NCI-H460 (cell line): ENCODE results near the gene COL28A1. TPM values are rescaled to one million over a fixed set of nuclear protein-coding genes. Genes with fewer than 3 reads are reported as not detected.
A peak's percentile ranks its signal among the peaks of the same experiment; 100 is the strongest.

Experiments used
- DNase-seq: peaks from one replicate; pipeline ENCODE4 v3.0.0-alpha.2; 2016; ENCODE audit warnings: low read depth; ENCODE audit errors: extremely low read depth
- total RNA-seq: library from RNA; depleted of rRNA; stranded (reverse); fragments of >200 nt; shearing (Covaris generic); gene quantifications from 2 replicates; pipeline ENCODE4 v1.2.3, GENCODE V29; 2014

COL28A1 gene
- total RNA-seq, 1 experiment from 2014 or later = 0.12 TPM

DNA sequence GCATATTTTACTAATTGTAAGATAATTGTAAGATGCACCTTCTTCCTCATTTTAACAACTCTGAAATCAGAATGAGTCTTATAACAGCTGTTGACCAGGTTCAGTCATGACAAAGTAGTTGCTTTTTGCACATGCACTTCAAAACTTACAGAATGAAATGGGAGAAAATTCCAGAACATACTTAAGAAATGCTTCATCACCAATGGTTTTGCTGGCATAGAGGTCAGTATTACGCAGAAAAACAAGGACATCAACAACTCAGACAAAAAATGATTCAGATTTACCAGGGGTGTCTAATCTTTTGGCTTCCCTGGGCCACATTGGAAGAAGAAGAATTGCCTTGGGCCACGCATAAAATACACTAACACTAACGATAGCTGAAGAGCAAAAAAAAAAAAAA lies 13.3 kb downstream of the COL28A1 start:
- DNase-seq = no peak

DNA sequence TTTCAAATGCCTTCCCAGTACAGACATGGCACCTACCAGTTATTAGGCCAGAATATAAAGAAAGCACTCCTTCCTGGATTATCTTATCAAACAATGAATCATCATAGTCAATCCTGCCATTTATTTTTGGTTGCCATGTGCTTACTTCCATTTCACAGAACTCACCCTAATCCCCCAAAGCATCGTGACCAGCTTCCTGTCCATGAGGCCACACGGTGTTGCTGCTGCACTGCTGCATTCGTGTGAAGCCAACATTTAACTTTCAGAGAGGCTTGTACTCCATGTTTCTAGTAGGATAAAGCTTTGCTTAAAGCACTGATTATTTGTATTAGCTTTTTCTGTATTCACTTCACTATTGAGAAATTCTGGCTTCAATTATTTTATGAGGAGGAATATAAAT lies 14.4 kb downstream of the COL28A1 start:
- DNase-seq = no peak

DNA sequence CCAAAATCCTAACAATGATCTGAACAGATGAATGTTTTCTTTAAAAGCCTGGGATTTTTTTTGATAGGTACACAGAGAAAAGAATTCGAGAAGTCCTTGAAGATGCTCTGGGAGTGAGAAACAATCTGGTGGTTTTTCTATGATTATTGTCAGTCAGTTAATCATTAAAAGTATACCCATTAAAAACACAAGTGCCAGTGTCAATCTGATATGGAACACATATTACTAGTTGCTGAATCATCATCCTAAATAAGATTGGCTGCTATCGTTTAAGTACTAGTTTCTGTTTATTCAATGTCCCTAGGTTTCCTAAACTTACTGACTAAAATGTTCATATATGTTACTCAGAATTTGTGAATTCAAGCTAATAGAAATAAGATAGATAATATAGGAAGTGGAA lies 16.1 kb downstream of the COL28A1 start:
- DNase-seq = no peak

DNA sequence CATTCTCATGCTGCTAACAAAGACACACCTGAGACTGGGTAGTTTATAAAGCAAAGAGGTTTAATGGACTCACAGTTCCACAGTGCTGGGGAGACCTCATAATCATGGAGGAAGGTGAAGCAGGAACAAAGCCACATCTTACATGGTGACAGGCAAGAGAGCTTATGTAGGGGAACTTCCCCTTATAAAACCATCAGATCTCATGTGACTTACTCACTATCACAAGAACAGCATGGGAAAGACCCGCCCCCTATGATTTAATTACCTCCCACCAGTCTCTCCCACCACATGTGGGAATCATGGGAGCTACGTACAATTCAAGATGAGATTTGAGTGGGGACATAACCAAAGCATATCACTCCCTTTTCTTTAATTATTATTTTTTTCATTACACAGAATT lies 16.6 kb downstream of the COL28A1 start:
- DNase-seq = no peak

DNA sequence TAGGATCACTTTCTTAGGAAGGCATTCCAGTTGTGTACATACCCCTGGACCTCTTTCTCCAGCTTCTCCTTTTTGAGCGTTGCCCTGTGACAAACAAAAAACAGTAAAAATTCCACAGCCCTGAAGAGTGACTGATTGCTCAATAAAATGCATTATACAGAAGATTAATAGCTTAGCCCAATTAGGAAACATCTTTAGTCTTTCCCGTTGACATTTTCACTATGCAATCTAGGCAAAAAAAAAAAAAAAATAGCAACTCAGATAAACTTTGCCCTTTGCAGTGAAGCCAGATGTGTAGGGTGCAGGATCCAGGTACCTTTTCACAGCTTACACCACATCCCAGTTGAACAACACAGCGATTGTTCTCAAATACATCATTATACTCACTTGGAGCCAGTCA lies 17.9 kb downstream of the COL28A1 start:
- no peak for DNase-seq

DNA sequence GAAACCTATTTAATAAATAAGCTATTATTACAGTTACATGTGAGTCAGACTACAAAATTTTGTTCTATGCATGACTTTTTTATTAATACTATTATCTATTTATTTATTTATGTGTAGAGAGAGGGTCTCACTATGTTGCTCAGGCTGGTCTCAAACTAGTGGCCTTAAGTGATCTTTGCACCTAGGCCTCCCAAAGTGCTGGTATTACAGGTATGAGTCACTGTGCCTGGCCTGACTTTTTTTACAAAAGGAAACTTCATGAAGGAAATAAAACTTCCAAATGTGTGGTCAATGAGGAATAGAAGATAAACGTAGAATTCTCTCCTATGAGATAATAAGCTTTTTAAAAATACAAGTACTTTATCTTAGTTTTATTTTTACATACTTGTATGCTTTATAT lies 19.0 kb downstream of the COL28A1 start:
- no peak for DNase-seq

DNA sequence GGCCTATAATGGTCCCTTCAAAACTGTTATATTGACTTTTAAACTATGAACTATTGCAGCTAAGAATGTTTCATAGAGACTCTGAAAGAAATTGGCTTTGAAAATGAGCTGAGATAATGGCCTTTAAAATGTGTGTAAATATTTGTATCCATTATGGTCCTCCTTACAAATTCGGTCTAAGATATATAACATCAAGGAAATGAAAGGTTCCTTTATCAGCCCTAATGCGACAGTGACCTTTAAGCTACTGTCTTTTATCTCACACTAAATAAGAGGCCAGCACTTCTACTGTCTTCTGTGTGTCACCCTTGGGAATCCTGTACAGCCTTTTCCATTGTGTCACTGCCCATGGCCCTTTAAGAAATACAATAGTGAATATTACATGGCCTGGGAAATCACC lies 19.5 kb downstream of the COL28A1 start:
- DNase-seq = no peak

DNA sequence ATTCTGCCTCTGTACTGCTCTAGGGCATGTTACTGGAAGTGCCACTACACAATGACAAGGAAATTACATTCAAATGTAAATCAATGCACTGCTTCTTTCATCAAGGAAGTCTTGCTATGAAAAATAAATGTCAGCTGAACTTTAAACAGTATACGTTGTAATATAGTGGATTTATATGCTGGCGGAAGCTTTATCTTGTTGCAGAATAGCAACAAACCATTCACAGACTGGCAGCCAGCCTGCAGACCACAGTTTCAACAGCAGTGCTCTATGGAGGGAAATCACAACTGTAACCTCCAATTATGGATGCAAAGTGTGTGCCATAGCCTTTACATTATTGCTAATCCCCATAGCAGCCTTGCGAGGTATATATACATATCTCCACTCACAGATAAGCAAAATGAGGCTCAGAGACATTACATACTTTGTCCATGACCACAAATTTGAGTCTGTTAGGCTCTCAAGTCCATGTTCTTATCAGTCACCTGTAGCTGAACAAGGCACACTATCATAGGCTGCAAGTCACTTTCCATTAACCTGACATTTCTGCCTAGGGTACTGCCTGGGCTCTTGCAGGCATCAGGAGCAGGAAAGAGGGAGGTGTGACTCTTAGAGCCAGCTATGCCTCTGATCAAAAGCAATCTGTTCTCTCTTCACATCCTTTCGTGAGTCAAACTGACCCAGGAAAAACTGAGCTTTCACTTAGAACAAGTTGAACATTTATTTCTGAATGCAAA lies 22.6 kb downstream of the COL28A1 start:
- DNase-seq = no peak

DNA sequence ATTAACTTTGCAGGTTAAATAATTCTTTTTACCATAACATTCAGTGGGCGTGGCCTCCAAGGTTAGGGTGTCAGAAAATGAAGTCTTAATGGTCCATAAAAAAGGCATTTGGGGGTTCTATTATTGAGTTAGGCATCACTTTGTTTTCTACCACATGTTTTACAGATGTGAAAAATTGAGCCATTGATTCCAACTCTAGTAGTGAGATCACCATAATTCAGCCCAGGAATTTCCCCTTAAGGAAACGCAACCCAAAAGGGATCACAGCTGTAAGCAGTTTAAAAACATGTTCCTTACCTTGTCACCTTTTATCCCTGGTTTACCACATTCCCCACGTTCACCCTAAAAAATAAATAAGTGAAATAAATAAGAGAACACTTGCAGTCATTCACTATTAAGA lies 24.9 kb downstream of the COL28A1 start:
- DNase-seq = no peak

DNA sequence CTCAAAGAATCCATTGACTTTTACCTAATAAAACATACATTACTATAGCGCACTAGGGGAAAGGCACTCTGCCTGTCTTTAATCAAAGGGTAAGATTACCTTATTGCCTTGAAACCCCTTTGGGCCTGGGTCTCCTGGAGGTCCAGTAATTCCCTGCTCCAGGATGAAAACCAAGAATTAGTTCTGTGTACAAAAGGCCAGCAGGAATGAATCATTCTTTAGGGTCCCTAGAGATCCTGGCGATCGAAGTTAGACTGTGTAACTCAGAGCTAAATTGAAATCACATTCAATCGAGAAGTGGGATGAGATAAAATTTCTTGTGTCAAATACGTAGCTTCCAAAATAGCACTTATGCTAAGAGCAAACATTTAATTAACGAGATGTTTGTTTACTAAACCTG lies 29.8 kb downstream of the COL28A1 start:
- peak; percentile 14 for DNase-seq

DNA sequence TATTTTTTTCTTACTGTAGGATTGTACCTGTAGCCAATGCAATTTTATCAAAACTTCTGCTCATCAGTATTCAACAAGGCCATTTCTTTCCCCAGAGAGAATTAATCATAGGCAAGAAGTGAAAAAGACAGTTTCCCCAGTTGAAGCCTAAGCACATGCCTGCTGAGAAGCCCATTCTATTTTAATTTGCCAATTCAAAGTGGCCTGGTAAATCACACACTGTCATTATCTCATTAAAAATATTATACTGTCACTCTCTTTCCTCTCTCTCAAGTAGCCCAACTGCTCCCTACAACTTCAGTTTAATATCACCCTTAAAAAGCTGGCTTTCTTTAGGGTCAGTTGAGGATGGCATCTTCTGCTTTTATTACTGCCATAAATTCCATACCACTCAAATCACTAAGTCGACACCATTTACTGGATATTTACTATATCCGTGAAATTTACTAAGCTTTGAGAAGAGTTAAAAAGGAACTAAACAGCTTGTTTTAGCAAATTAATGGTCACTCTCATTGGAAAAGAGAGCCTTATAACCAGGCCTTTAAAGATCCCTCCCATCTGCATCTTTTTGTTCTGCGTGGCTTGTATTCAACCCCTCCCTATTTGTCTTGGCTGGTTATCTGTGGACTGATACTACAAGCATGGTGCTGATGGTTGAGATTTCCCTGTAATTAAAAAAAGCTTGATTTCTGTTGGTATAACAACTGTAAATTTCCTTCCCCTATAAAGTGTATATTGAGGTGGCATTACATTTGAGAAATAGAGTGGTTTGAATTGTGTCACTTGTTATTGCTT lies 30.6 kb downstream of the COL28A1 start:
- DNase-seq = no peak

DNA sequence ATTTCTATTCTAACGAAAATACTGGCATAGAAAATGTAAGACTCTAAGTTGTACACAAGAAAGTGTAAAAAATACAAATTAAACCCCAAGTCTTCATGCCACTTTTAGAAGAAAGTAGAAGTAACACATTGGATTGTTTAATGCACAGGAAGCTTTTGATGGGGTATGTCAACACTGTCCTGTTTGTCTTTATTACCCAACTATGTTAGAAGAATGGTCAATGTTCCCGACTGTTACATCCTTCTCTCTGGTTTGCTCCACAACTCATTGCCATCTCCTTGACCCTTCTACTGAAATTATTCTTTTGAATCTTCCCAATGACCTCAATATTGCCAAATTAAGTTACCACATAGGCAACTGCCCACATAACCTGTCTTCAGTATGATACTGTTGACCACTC lies 35.8 kb downstream of the COL28A1 start:
- no peak for DNase-seq

DNA sequence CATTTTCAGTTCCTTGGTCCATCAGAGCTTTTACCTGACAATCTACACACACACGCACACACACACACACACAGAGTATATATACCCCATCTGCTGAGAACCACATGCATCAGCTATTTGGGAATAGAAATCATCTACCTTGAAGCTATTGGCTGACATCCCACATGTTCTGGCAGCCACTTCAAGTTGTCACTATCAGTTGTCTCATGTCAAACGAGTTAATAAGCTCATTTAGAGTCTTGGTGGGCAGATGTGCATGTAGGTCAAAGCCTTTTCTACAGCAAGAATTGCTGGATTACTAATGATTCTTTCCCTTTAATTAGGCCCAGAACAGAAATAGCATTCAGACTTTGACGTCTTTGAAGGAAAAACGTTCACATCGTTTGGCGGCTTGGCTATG lies 36.8 kb downstream of the COL28A1 start:
- DNase-seq = no peak

DNA sequence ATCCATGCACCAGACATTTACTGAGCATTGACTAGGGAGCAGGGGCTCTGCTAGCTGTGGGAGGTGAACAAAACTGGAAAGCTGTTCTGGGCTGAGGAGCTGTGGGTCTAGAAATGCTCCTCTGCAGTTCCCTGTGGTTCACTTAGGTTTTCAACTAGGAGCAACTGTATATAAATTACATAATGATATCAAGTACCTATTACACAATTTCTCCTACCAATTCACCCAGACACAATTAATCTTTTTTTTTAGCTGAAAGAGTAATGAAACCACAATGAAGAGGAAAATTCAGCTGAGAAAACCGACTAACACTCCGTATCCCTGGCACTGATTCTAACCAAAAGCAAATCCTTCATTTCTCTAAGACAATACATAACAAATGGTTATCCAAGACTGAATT lies 39.4 kb downstream of the COL28A1 start:
- no peak for DNase-seq

DNA sequence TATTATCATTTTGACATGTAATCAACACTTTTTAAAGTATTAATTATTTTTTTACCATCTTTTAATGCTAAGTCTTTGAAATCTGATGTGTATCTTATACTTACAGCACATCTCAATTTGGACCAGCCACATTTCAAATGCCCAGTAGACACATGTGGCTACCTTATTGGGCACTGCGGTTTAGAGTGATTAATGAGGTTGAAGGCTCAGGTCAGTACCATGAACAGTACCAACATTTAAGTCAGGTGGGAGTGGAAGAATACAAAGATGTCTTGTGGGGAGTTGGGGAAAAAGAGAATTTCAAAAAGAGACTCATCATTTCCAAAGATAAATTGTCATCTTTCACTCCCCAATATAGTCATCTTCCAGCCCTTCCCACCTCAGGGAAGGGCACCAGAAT lies 40.5 kb downstream of the COL28A1 start:
- DNase-seq = no peak

DNA sequence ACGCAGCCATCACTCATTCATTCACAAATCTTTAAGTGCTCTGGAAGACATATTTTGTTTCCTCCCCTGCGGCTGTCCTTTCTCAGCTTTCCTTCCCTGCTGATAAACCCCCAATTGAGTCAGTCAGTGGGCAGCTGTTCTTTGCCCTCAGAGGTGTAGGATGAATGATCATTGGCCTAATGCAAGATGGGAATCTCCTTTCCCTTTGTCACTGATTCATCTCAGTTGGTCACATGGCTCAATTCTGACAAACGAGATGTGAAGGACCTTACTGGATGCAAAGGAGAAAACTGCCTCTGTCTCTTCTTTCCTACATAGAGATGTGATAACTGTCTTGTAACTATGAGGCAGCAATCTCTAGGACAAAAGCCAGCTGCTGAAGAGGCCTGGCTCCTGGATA lies 44.6 kb downstream of the COL28A1 start:
- DNase-seq = no peak

DNA sequence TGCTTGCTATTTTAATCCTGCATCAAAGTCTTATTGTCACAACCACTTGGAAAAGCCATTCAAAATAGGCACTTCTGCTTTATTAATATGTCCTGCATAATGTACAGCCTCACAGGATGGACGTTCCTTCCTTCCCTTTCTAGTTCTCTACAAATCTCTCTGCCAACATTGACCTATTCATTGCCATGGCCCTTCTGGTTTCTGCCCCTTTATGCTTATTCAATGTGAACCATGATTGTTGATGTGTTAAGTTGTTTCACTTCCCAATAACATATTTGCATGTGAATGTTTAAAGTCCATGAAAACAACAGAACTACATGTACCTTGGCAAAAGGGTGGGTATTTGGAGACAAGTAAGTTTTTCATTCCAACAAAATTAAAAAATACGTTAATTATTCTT lies 45.7 kb downstream of the COL28A1 start:
- no peak for DNase-seq

DNA sequence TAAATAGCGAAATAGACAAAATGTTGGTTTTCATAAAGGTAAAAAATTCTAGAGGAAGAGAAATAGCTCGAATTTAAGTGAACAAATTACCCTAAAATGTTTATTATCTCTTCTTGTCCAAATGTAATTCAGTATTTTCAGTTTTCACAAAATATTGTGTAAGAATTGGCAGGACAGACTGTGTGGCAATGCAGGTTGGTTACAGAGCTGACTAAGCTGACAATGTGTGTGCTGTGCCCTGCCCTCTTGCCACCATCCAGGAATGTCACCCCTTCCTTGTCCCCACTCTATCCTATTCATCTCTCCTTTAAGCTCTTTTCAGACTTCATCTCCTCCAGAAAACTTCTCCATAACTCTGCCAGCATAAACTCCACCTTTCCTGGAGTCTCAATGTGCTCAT lies 46.1 kb downstream of the COL28A1 start:
- DNase-seq = no peak

DNA sequence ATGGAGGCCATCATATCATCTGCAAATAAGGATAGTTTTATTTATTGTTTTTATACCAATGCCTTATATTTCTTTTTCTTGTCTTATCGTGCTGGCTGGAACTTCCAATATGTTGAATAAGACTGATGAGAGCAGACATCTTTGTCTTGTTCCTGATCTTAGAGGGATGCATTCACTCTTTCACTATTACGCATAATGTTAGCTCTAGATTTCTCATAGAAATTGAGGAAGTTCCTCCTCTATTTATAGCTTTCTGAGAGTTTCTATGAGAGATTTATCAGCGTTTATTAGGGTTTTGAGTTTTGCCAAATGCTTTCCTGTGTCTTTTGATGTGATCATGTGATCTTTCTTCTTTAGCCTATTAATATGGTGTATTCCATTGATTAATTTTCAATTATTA lies 49.3 kb downstream of the COL28A1 start:
- no peak for DNase-seq

DNA sequence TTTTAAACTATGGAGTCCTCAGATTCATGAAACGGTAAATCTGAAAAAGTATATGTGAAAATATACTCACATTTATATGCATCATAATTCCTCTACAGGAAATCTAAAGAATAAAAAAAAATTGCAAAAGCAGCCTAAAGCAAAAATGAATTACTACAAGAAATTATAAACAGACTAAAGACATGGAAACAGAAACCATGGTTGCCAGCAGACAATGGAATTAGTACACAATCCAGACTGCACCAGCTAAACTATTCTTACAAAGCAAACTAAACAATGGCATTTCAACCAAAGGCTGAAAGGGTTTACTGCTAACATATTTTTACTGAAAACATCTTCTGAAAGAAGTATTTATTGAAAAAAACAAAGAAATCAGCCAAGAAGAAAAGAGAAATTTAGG lies 51.6 kb downstream of the COL28A1 start:
- DNase-seq = no peak

DNA sequence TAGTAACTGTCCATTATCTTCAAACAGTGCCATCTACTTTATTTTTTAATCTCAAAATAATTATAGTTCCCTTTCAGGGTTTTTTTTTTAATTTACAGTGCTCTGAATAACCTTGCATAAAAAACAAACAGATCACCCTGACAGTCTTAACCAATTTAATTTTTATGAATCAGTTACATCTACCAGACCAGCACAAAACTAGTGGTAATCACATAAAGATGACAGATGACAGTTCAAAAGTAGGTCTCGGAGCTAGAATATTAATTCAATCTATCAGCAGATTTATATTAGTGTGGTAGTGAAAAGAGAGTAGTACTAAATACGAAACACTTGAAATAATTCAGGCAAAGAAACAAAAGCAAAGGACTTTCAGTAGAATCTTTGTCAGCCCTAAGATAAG lies 53.9 kb downstream of the COL28A1 start:
- no peak for DNase-seq

DNA sequence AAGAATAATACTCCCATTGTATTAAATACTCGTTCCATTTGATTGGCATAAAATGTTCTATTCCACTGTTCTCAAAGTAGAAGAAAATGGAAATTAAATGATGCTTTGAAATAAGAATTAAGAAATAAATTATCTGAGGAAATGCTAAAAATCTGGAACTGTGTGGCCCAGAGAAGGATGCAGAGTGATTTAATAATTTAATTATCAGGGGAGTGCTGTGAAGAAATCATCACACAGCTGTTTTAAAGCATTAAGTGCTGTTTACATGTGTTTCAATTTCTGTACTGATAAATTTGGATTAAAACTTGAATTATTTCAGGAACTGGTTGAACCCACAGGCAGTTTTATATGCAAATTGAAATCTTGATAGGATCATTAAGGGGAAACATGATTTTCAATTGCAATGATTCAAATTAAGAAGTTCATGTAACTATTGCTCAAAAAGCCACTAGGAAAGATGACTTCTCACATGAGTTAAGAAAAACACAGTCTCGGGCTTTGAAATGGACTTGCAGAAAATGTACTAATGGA lies 56.3 kb downstream of the COL28A1 start:
- DNase-seq = no peak
